Astrocyte of the spinal cord (primary cell): ENCODE data around the gene MYO5C.

Source experiments
- DNase-seq: peaks from one replicate; pipeline ENCODE4 v3.0.0; 2011; ENCODE audit warnings: low read depth, low spot score
- H3K4me3 ChIP-seq: 2 replicates; pipeline ENCODE4 v1.5.1; 2011; ENCODE audit warnings: low read depth, mild to moderate bottlenecking, low read length, moderate library complexity
- CTCF ChIP-seq: IDR thresholded peaks from 2 replicates; pipeline ENCODE4 v1.5.1; 2012; ENCODE audit warnings: low read depth, mild to moderate bottlenecking, low read length, inconsistent platforms
- in situ Hi-C: cut with HindIII; loops from 2 replicates; pipeline ENCODE4 v1.10.0; 2017; ENCODE audit warnings: low sequenced_read_pairs

MYO5C gene

GRCh38 chr15:52281085-52282035 lies 14.2 kb downstream of the MYO5C start:
- no peak for DNase-seq
- no peak for TF ChIP-seq CTCF
- H3K4me3 ChIP-seq, result no peak overlapping the region
- in situ Hi-C loops, result no loop called here

- no peak for TF ChIP-seq CTCF
- no peak for DNase-seq
- in situ Hi-C loops, result no loop called here
- H3K4me3 ChIP-seq, result no peak overlapping the region
Measured at GRCh38 chr15:52280326-52281084, 15.1 kb downstream of the MYO5C start.

GRCh38 chr15:52278636-52279367 lies 16.8 kb downstream of the MYO5C start:
- DNase-seq, result no peak
- in situ Hi-C loops, result no loop called here
- TF ChIP-seq CTCF, result no peak
- H3K4me3 ChIP-seq, result no peak overlapping the region

- TF ChIP-seq CTCF, result no peak
- H3K4me3 ChIP-seq, result no peak overlapping the region
- in situ Hi-C loops, result no loop called here
- DNase-seq, result no peak
Measured at GRCh38 chr15:52278135-52278534, 17.5 kb downstream of the MYO5C start.

GRCh38 chr15:52277575-52277974 lies 18.0 kb downstream of the MYO5C start:
- in situ Hi-C loops, result no loop called here

More at GRCh38 chr15:52277575-52277974, 18.0 kb downstream of the MYO5C start:
- no peak for DNase-seq
- no peak for TF ChIP-seq CTCF
- H3K4me3 ChIP-seq, result no peak overlapping the region
